Nucleus accumbens (tissue), 56 donors: ENCODE results near the gene MCM5.

Experiments used
- DNase-seq, 56 donors: peaks; one replicate each; lab custom pipeline; 2025; lab: John Stamatoyannopoulos, UW

The MCM5 gene

DNA sequence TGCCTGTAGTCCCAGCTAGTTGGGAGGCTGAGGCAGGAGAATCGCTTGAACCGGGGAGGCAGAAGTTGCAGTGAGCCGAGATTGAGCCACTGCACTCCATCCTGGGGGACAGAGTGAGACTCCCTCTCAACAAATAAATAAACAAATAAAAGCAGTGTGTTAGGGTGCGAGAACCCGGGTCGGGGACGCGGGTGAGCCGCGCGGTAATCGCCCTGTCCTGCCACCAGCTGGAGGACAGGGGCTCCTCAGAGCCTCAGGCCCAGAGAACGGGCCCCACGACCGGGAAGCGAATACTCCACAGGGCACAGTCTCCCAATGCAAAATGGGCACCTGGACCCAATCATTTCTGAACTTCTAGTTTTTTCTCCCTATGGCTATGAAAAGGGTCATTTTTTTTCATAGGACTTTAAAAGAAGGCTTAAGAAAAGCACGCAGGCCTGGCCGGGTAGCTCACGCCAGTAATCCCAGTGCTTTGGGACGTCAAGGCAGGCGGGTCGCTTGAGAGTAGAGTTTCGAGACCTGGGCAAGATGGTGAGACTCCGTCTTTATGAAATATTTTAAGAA is 744 bp upstream of the MCM5 start:
- peak in 1 of 56 donors; percentile 10 for DNase-seq

DNA sequence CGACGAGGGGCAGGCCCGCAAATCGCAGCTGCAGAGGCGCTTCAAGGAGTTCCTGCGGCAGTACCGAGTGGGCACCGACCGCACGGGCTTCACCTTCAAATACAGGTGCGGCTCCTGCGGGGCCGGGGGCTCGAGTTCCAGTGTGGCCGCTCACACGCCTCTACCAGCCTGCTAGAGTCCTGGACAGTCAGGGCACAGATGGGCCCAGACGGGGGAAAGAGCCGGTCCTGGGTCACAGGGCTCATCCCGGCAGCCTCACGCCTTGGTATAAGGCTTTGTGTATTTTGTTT is 506 bp downstream of the MCM5 start:
- DNase-seq: peak in 1 of 56 donors; percentile 32

DNA sequence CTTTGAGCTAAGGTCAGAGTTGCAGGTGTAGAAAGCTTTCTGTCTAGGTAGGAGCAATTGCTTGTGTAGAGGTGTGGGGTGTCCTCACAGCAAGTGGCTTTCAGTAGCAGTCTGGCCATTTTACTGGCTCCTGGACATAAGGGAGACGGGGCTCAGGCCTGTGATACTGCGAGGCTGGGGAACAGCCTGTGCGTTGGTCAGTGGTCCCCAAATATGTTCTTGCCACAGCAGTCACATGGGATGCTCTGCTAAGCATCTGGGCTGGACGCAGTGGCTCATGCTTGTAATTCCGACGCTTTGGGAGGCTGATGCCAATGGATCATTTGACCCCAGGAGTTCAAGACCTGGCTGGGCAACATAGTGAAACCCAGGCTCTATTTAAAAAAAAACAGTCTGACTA is 1.9 kb downstream of the MCM5 start:
- no peak for DNase-seq

DNA sequence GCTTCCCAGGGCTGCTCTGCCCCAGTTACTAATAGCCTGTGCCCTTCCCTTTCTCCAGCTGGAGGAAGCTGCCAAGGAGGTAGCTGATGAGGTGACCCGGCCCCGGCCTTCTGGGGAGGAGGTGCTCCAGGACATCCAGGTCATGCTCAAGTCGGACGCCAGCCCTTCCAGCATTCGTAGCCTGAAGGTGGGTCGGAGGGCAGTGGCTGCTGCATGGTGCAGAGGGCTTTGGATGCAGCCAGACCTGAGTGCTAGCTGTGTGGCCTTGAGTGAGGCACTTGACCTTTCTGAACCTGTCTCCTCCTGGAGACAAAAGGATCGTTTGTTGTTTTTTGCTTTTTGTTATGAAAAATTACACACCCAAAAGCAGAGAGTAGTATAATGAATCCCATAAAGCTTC is 3.4 kb downstream of the MCM5 start:
- DNase-seq: no peak

DNA sequence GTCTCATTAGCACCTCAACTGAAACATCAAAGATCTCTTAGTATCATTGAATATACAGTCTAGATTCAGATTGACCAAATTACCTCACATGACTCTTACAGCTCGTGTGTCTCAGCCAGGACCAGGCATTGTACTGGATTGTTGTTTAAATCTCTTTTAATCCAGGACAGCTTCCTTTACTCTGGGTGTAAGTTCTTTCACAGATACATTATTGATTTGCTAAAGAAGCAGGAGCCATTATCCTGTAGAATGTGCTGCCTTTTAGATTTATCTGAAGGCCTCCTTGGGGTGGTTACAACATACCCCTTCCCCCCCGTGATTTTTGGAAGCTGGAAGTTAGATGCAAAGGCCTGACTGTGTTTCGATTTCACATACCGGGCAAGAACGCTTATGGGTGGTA is 4.2 kb downstream of the MCM5 start:
- DNase-seq: no peak

DNA sequence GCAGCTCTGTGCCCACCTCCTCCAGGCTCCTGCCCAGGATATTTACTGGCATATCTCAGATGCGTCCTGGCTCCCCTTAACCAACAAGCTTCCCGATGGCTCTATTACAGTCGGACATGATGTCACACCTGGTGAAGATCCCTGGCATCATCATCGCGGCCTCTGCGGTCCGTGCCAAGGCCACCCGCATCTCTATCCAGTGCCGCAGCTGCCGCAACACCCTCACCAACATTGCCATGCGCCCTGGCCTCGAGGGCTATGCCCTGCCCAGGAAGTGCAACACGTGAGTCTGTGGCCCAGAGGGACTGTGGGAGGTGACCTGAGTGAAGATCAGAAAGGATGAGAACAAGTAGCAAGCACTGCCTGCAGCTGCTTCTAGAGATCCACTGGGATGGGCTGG is 6.5 kb downstream of the MCM5 start:
- no peak for DNase-seq

DNA sequence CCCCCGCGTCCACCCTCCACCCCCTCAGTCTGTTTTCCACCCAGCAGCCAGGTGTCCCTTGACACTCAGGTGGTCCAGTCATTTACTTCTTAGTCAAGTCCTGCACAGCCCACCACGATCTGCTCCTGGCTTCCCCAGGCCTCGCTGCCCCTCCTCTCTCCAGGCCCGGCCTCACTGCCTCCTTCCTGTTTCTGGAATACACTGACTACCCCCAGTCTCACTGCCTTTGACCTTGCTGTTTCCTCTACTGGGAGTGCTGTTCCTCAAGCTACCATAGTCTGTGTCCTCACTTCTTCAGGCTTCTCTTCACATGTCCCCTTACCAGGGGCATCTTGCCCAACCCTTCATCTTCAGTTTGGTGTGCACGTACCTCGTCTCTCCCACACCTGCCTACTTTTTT is 7.4 kb downstream of the MCM5 start:
- DNase-seq: no peak

DNA sequence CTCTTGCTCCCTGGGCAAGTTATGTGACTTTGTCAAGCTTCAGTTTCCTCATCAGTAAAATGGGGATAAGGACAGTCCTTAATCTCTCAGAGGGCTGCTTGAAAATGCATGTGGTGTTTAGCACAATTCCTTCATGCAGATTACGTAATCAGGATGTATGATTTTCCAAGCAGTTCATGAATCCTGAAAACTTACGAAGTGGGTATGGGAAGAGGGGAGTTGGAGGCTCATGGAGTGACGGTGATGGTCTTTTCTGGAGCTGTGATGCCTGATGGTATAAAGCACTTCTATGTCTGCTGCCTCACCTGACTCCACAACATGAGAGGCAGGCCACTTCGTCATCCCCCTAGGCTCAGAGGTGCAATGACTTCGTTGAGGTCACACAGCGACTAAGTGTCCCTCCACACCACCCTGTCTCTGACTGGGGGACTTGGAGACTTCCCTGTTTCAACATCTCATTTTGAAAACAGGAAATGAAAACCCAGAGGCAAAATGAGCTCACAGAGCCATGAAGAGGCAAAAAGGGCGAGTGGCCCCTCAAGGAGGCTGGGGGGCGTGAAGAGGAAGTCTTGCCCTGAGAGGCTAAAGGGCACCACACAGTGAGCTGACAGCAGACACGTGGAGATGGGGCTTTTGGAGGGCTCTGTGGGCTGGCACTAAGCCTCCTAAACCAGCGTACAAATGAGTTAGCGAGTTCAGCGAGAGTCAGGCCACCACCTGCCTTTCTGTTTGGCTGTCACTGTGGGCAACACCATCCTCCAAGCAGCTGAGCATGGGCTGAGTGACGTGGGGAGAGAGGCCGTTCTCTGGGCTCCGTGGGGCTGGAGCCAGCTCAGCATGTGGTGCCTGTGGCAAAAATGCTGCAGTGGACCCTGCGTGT is 10.1 kb downstream of the MCM5 start:
- peak in 26 of 56 donors; percentile 8 to 49 (median 20) for DNase-seq

DNA sequence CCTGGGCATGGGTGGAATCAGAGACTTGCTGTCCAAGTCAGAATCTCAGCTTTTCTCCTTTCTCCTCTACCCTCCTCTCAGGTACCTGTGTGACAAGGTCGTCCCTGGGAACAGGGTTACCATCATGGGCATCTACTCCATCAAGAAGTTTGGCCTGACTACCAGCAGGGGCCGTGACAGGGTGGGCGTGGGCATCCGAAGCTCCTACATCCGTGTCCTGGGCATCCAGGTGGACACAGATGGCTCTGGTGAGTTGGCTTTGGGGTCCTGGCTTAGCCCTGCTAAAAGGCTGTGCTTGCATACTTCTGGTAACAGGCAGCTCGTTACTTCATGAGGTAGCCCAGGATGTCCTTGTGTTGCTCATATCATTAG is 10.7 kb downstream of the MCM5 start:
- no peak for DNase-seq

DNA sequence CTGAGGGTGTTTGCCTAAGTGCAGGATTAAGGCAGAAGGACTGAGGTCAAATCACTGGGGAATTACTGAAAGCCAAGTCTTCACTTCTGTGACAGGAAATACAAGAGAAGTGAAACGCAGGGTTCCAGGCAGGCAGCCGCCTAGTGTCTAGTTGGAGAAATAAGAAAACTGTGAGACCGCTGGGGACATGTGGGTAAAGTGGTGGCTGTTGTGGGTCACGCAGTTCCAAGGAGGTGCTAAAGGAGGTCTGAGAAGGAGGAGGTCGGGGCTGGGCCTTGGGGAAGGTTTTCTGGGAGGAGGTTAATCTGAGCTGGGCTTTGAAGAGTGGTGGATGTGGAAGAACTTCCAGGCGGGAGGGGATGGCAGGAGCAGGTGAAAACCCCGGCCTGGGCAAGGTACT is 11.2 kb downstream of the MCM5 start:
- DNase-seq: peak in 1 of 56 donors; percentile 10

DNA sequence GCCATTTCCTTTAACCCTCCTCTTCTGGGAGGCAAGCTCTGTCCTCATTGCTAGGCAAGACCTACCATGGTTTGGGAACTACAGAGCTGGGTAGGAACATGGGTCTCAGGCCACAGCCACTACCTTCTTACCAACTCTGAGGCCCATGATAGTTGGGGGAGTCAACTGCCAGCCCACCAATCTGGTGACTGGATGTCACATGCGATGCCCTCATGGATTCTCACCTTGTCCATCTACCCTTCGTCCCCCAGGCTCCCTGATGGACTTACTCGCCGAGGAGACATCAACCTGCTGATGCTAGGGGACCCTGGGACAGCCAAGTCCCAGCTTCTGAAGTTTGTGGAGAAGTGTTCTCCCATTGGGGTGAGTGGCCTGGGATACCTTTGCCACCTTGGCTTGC is 13.7 kb downstream of the MCM5 start:
- no peak for DNase-seq

DNA sequence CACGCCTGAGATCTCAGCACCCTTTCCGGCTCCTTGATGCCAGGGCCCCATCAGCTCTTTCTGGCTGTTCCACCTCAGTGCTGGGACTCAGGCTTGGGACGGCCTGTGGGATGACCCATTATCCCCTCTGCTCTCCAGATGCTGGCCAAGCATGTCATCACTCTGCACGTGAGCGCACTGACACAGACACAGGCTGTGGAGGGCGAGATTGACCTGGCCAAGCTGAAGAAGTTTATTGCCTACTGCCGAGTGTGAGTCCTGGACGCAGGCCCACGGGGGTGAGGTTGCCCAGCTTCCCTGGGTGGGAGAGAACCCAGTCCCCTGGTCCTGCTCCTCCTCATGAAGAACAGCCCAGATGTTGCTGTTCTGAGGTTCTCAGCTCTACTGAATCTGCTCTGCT is 17.7 kb downstream of the MCM5 start:
- DNase-seq: no peak

DNA sequence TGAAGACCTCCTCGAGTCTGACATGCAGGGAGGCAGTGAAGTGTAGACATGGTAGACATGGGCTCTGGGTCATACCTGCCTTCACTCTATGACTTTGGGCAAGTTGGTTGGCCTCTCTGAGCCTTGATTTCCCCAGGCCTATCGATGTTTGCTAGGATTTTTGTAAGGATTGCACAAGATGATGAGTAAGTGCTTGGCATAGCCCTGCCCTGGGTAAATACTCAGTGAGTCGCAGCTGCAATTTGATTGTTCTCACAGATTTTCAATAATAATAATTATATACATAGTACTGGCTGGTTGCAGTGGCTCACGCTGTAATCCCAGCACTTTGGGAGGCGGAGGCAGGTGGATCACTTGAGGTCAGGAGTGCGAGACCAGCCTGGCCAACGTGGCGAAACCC is 18.1 kb downstream of the MCM5 start:
- DNase-seq: no peak

DNA sequence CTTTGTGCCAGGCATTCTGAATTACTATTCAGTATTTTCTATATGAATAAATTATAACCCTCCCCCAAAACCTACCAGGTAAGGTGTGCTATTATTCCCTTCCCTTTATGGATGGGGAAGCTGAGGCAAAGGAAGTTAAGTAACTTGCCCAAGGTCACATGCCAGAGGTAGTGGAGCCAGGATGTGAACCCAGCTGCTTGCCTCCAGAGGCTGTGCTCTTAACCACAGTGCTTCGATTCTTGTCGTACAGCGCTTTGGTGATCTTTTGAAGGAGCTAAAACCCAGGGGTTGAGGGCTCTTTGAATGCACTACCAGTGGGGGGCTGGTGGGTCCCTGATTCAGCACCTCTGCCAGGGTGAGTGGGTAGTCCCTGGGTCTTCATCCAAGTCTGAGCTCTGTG is 18.8 kb downstream of the MCM5 start:
- no peak for DNase-seq

DNA sequence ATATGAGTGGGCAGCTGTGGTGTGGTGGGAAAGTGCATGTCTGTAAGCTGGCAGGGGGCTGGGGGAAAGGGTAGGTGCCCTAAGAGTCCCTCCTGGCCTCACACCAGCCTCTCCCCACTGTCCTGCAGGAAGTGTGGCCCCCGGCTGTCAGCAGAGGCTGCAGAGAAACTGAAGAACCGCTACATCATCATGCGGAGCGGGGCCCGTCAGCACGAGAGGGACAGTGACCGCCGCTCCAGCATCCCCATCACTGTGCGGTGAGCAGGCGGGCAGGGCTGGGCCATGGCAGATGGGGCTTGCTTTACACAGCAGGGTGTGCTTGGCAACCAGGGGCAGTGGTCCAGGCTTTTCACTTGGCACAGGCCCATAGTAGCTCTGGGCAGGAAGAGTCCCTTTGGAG is 19.8 kb downstream of the MCM5 start:
- DNase-seq: no peak

DNA sequence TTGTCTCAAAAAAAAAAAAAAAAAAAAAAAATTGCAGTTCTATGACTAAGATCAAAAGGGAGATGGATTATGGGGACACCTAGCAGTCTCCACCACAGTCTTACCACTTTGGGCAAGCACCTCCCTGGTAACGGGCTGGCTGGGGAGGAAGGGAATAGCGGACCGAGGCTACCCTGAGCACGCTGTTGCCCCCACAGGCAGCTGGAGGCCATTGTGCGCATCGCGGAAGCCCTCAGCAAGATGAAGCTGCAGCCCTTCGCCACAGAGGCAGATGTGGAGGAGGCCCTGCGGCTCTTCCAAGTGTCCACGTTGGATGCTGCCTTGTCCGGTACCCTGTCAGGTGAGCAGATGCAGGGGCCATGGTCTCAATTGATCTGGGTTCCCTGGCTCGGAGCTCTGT is 21.2 kb downstream of the MCM5 start:
- no peak for DNase-seq

DNA sequence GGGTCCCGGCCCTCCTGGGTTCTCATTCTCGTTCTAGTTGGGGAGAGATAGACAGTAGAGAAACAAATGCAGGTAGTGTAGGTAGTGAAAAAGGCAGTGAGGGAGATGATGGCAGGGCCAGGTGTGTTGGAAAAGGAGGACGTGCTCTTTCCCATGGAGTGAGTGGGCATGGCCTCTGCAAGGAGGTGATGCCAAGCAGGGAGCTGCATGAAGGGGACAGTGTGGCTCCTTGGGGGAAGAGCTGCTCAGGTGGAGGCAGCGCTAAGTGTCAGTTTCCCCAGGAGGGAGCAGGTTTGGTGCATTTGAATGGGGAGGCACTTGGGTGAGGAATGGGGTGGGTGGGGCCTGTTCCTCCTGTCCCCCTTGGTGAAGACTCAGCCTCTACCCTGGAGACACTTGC is 22.2 kb downstream of the MCM5 start:
- DNase-seq: no peak

DNA sequence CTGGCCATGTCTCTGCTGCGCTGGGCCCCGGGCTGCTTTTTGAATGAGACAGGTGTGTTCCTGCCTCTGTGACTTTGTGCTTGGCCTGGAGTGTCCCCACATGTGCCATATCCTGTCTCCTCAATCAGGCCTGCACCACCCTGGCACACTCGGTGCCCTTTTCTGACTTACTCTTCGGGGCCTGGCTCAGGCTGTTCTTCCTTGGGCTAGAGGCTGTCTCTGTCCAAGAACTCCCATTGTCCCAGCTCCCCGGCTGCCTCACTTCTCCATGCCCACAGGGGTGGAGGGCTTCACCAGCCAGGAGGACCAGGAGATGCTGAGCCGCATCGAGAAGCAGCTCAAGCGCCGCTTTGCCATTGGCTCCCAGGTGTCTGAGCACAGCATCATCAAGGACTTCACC is 23.0 kb downstream of the MCM5 start:
- DNase-seq: no peak

DNA sequence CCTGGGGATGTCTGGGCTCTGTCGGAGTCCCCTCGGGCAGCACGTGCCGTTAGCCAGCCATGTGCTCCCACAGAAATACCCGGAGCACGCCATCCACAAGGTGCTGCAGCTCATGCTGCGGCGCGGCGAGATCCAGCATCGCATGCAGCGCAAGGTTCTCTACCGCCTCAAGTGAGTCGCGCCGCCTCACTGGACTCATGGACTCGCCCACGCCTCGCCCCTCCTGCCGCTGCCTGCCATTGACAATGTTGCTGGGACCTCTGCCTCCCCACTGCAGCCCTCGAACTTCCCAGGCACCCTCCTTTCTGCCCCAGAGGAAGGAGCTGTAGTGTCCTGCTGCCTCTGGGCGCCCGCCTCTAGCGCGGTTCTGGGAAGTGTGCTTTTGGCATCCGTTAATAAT is 24.1 kb downstream of the MCM5 start:
- no peak for DNase-seq

DNA sequence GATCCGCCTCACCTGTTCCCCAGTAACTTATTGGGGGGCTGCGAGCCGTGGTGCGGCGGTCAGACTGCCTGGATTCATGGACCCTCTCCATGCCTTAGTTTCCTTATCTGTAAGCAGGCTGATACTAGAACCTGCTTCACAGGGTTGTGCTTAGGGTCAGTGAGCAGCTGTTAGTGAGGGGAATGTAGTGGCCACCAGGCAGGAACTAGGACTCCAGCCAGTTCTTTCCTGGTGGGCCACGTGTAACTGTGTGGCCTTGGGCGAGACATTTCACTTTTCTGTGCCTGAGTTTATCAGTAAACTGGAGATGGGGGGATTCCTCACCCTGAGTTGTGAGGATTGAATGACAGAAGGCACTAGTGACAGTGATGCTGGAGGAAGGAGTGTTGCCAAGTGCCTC is 24.8 kb downstream of the MCM5 start:
- no peak for DNase-seq

DNA sequence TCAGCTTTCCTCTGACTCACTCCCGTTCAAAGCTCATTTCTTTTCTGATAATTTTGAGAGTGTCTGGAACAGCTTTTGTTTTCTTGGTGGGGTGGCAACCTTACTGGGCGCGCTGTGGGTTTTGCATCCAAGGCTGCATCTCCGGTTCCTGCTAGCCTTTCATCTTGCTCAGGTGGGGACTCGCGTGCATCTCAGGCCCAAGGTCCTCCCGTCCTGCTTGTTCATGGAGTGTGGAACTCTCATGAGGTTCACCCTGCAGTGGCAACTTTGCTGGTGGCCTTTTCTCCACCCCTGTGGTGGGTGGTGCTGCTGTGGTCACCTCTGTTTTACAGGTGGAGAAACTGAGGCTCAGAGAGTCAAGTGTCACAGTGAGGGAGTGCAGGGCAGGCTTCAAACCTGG is 25.6 kb downstream of the MCM5 start:
- no peak for DNase-seq

DNA sequence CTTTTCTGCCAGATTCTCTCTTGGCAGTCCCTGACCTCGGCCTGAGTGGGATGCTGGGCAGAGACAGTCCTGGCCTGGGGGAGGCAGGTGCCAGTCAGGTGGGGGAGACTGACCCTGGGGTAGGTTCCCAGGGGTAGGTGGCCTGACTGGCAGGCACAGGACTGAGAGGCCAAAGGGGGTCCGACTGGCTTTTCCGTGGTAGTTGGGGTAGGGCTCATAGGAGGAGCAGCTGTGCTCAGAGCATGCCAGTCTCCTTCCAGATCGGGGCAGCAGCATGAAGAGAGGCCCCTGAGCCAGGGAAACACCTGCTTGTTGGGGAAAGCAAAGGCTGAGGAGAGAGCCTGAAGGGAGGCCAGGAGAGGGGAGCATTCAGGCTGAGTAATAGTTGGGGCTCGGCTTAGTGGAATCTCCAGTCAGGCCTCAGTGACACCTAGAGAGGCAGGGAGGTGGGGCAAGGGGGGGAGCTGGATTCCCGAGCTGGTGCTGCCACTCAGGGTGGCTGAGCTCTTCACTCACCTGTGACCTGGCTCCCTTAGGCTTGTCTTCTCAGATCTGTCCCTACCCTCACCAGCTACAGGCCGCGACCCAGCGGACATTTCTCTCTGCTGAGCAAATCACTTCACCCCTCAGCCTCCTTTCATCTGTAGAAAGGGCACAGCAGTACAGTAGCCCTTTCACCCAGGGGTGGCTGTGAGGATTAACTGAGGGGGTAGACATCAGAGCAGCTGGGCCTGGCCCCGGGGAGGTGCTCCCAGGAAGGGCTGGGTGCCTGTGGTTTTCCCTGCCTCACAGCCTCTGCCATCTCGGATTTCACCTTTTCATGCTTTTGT is 26.2 kb downstream of the MCM5 start:
- DNase-seq: no peak
